PC-9 (cell line): Measurements from ENCODE around the gene EFEMP2. TPM values are rescaled to one million over a fixed set of nuclear protein-coding genes. Genes with fewer than 3 reads are reported as not detected.

Experiments used
- BruUV-seq: library from RNA; stranded (reverse); fragments of 400-500 nt; replicated peaks from 2 replicates; lab custom pipeline; 2021; lab: Mats Ljungman, UMichigan
- CTCF ChIA-PET: fragments of 300-600 bp; sonication (Branson Sonifier 250); formaldehyde crosslinking; loops from one replicate; lab custom pipeline; 2022; ENCODE audit warnings: antibody characterized with exemption; lab: Charles Lee
- POLR2A ChIA-PET: fragments of 300-600 bp; sonication (Branson Sonifier 250); formaldehyde crosslinking; loops from one replicate; lab custom pipeline; 2022; ENCODE audit warnings: antibody characterized with exemption; ENCODE audit not compliant: unreplicated experiment; lab: Charles Lee
- DNase-seq, 2 experiments: peaks; one replicate each; pipeline versions ENCODE4 v3.0.0 to v3.0.0-alpha.2; 2015 to 2022; ENCODE audit warnings: mixed read lengths in 1 of 2
- H2AFZ ChIP-seq: fragments of 200-600 bp; sonication (generic); 2 replicates; pipeline ENCODE4 v1.8.1; 2017; ENCODE audit warnings: antibody characterized with exemption
- H3F3A ChIP-seq: fragments of 200-600 bp; sonication (generic); 2 replicates; pipeline ENCODE4 v1.8.1; 2017; ENCODE audit warnings: antibody characterized with exemption, mild to moderate bottlenecking, low read depth; ENCODE audit not compliant: insufficient read depth
- H3K27ac ChIP-seq: fragments of 200-600 bp; sonication (generic); 2 replicates; pipeline ENCODE4 v1.6.1; 2016; ENCODE audit warnings: mixed run types
- H3K27me3 ChIP-seq: fragments of 200-600 bp; sonication (generic); 2 replicates; pipeline ENCODE4 v1.6.1; 2016; ENCODE audit warnings: low read depth, mixed run types; ENCODE audit not compliant: insufficient read depth
- H3K36me3 ChIP-seq: fragments of 200-600 bp; sonication (generic); 2 replicates; pipeline ENCODE4 v1.6.1; 2016; ENCODE audit warnings: low read depth, mixed run types
- H3K4me1 ChIP-seq: fragments of 200-600 bp; sonication (generic); replicated peaks from 2 replicates; pipeline ENCODE4 v1.6.1; 2016; ENCODE audit warnings: mixed run types; ENCODE audit not compliant: insufficient read depth
- H3K4me2 ChIP-seq: fragments of 200-600 bp; sonication (generic); 2 replicates; pipeline ENCODE4 v1.6.1; 2017; ENCODE audit warnings: mixed run types
- H3K4me3 ChIP-seq: fragments of 200-600 bp; sonication (generic); 2 replicates; pipeline ENCODE4 v1.6.1; 2016; ENCODE audit warnings: mixed run types
- H3K79me2 ChIP-seq: fragments of 200-600 bp; sonication (generic); 2 replicates; pipeline ENCODE4 v1.6.1; 2017; ENCODE audit warnings: low read depth, mixed run types
- H3K9me2 ChIP-seq: fragments of 200-600 bp; sonication (generic); 2 replicates; pipeline ENCODE4 v1.8.1; 2017; ENCODE audit warnings: mild to moderate bottlenecking; ENCODE audit not compliant: insufficient read depth
- H3K9me3 ChIP-seq: fragments of 200-600 bp; sonication (generic); 2 replicates; pipeline ENCODE4 v1.8.1; 2016; ENCODE audit warnings: low read depth; ENCODE audit not compliant: insufficient read depth
- H4K20me1 ChIP-seq: fragments of 200-600 bp; sonication (generic); 2 replicates; pipeline ENCODE4 v1.8.1; 2017; ENCODE audit not compliant: insufficient read depth
- CTCF ChIP-seq: fragments of 200-600 bp; sonication (generic); conservative IDR thresholded peaks from 2 replicates; pipeline ENCODE4 v1.6.1; 2017; ENCODE audit warnings: mixed run types, antibody characterized with exemption, mild to moderate bottlenecking, moderate library complexity
- EZH2 ChIP-seq: fragments of 200-600 bp; sonication (generic); IDR thresholded peaks from 2 replicates; pipeline ENCODE4 v1.8.0; 2017; ENCODE audit warnings: antibody characterized with exemption, low read depth
- intact Hi-C: fragments of 100-400 bp; cut with micrococcal nuclease; formaldehyde crosslinking; loops from one replicate; pipeline ENCODE4 v1.10.0; 2022; ENCODE audit not compliant: unreplicated experiment
- total RNA-seq: library from RNA; stranded (reverse); gene quantifications from 2 replicates; pipeline ENCODE4 v1.2.3, GENCODE V29; 2021

The EFEMP2 gene
- total RNA-seq, 1 experiment from 2014 or later, result 18.1 TPM

GRCh38 chr11:65920372-65920802, 47.8 kb upstream of the EFEMP2 start:
- Histone ChIP-seq H3F3A (peaks cover 38% of the 10 kb centered on the region; the same call in 1 of the 2 replicates), H3K27ac (no peak overlapping the region), H4K20me1 (no peaks in the 10 kb centered on the region), H3K36me3 (peaks cover 6% of the 10 kb centered on the region; the same call in 1 of the 2 replicates), H3K4me3 (peak overlapping the region; percentile 83), H3K27me3 (no peaks in the 10 kb centered on the region), H3K9me2 (no peaks in the 10 kb centered on the region), H3K79me2 (peaks cover 42% of the 10 kb centered on the region), H3K4me1 (peaks cover 38% of the 10 kb centered on the region), H2AFZ (peak overlapping the region; percentile 80; the same call in 1 of the 2 replicates), H3K9me3 (no peaks in the 10 kb centered on the region), H3K4me2 (peak overlapping the region; percentile 94)
- BruUV-seq, result no TSS peak
- DNase-seq, result no peak
- TF ChIP-seq EZH2, result no peak
- no peak for TF ChIP-seq CTCF
- intact Hi-C loops, result no loop called here
- ChIA-PET POLR2A (interaction anchor here (0.7 kb wide), 2 partner anchors 21 to 40 kb away, joined by 3 to 4 read pairs; no protein-coding TSS in a partner anchor), CTCF (no interaction called here)

GRCh38 chr11:65919573-65920371, 47.2 kb upstream of the EFEMP2 start:
- intact Hi-C loops, result loop anchor here (1.0 to 5.0 kb wide), 3 partner anchors 31 to 362 kb away; partner anchors contain the start of genes FIBP, LTBP3 and SART1
- Histone ChIP-seq H3F3A (peaks cover 39% of the 10 kb centered on the region; the same call in 1 of the 2 replicates), H3K9me3 (no peaks in the 10 kb centered on the region), H3K4me1 (peaks cover 44% of the 10 kb centered on the region), H3K27ac (no peak overlapping the region), H3K79me2 (peaks cover 42% of the 10 kb centered on the region), H3K36me3 (peaks cover 6% of the 10 kb centered on the region; the same call in 1 of the 2 replicates), H4K20me1 (no peaks in the 10 kb centered on the region), H3K27me3 (no peaks in the 10 kb centered on the region), H2AFZ (peak overlapping the region; percentile 80), H3K4me3 (peak overlapping the region; percentile 83), H3K9me2 (no peaks in the 10 kb centered on the region), H3K4me2 (peak overlapping the region; percentile 94)
- POLR2A ChIA-PET, result interaction anchor here (0.6 to 0.7 kb wide), 2 partner anchors 19 to 40 kb away, joined by 4 to 5 read pairs; no protein-coding TSS in a partner anchor
- TF ChIP-seq CTCF (no peak), EZH2 (no peak)
- peak in 1 of 2 experiments; percentile 50 for DNase-seq
- BruUV-seq, result no TSS peak
- CTCF ChIA-PET, result interaction anchor here (0.6 kb wide), 1 partner anchor 32 kb away, joined by 3 read pairs; no protein-coding TSS in a partner anchor

- Histone ChIP-seq H2AFZ (peak within 1 kb of the TSS; percentile 80), H3K36me3 (peaks cover 6% of the 10 kb centered on the region; the same call in 1 of the 2 replicates), H3K4me3 (peak within 1 kb of the TSS; percentile 89), H3K9me2 (no peaks in the 10 kb centered on the region), H3K27me3 (no peaks in the 10 kb centered on the region), H3K27ac (peak within 1 kb of the TSS; percentile 90), H3K9me3 (no peaks in the 10 kb centered on the region), H3K4me2 (peak within 1 kb of the TSS; percentile 94), H3K4me1 (peaks cover 49% of the 10 kb centered on the region), H3K79me2 (peaks cover 42% of the 10 kb centered on the region), H4K20me1 (no peaks in the 10 kb centered on the region), H3F3A (peaks cover 39% of the 10 kb centered on the region; the same call in 1 of the 2 replicates)
- TF ChIP-seq CTCF, result no peak
- BruUV-seq, result no TSS peak
- intact Hi-C loops, result loop anchor here (1.0 to 5.0 kb wide), 3 partner anchors 31 to 362 kb away; partner anchors contain the start of genes FIBP, LTBP3 and SART1
- ChIA-PET CTCF (interaction anchor here (0.6 kb wide), 1 partner anchor 32 kb away, joined by 3 read pairs; no protein-coding TSS in a partner anchor), POLR2A (interaction anchor here (0.6 kb wide), 1 partner anchor 19 kb away, joined by 5 read pairs; no protein-coding TSS in a partner anchor)
- peak; percentile 91 to 99 for DNase-seq
Observed at GRCh38 chr11:65919141-65919572, 46.6 kb upstream of the EFEMP2 start, which contains the start of gene DRAP1. Gene DRAP1, plus strand, starts transcription at chr11:65919426. Its CDS starts 76 bp downstream, at chr11:65919502.
